Inflammatory macrophage treated with lipopolysaccharide for 1 hour (primary cell): Measurements from ENCODE around the gene MT1H.
"Not testable (repeated sequence)": the region's sequence is repeated elsewhere in the genome, so short reads cannot be mapped to it uniquely, and the experiment has no call there.

Experiments used
- DNase-seq, 2 donors: peaks; one replicate each; pipeline ENCODE4 v3.0.0-alpha.2; 2020 to 2022

Gene MT1H

DNA sequence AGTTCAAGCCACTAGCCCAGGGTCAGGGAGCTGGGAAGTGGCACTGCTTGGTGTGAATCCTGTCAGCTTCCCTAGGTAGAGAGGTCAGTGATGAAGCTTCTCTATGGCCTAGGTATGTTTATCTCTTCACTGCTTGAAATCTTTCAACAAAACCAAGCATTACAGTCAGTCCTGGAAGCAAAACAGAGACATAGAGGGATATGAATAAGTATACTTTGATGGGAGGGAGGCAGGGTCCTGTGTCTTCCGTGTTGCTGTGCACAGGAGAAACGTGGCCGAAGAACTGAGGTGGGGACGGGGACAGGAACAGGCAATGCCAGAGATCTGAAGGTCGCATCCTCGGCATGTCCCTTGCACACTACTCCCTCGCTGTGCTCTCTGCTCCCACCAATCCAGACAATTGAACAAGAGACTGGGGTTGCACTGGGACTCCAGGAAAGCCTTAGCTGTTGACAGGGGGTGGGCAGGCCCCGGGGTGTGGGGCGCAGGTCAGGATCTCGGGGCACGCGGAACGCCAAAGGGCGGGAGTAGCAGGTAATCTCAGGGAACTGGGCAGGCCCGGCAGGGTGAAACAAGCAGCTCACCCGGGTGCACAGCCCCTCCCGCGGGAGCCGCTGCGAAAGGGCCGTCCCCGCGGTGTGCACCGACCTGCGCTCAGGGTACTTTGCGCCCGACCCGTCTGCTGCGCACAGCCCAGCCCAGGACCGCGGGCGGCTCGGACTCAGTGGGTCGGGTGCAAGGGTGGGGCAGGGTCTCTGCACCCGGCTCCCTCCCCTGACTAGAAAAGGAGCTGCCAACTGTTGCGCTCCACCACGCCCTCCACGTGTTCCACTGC, at the start of gene MT1H:
Gene MT1H, plus strand, starts transcription at position 810 of the 835 bp plus-strand sequence. CDS start 71 bp downstream, outside the sequence.
- DNase-seq: no peak

- DNase-seq: no peak
Observed at GRCh38 chr16:56620339-56620897, 49.2 kb upstream of the MT1H start.

- DNase-seq: not testable (repeated sequence)
Observed at GRCh38 chr16:56621665-56622445, 47.8 kb upstream of the MT1H start.

DNA sequence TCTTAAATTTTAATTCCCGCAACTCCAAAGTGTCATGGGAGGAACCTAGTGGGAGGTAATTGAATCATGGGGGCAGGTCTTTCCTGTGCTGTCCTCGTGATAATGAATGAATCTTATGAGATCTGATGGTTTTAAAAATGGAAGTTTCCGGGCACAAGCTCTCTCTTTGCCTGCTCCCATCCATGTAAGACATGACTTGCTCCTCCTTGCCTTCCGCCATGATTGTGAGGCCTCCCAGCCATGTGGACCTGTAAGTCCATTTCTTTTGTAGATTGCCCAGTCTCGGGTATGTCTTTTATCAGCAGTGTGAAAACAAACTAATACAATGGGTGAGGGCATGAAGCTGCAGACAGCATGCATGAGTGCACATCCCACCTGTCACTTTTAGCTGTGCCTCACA, 46.4 kb upstream of the MT1H start:
- not testable (repeated sequence) for DNase-seq

DNA sequence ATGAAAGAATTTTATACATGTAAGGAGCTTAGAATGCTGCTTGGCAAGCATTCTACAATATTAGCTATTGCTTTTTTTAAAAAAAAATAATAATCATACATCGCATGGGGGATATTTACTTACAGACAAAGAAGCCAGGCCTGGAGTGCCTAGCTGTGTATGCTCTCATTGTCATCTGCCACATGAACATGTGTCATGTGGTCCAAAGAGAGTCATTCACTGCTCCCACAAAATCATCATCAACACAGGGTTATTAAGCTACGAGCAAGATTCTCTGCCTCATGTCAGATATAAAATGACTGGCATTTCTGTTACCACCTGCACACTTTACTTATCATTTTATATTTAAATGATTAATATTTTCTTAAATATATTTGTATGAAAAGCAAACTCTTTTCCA, 46.0 kb upstream of the MT1H start:
- DNase-seq: peak in 1 of 2 donors; percentile 44

- peak; percentile 56 to 74 for DNase-seq
Observed at GRCh38 chr16:56625140-56625942, 44.3 kb upstream of the MT1H start, which contains the start of gene MT1E. TSS of gene MT1E (plus strand) at chr16:56625781. CDS start at chr16:56625852, 71 bp downstream.

GRCh38 chr16:56625943-56626654, 43.5 kb upstream of the MT1H start:
- DNase-seq: peak in 1 of 2 donors; percentile 42

- DNase-seq: no peak
Observed at GRCh38 chr16:56626685-56627084, 42.9 kb upstream of the MT1H start.

DNA sequence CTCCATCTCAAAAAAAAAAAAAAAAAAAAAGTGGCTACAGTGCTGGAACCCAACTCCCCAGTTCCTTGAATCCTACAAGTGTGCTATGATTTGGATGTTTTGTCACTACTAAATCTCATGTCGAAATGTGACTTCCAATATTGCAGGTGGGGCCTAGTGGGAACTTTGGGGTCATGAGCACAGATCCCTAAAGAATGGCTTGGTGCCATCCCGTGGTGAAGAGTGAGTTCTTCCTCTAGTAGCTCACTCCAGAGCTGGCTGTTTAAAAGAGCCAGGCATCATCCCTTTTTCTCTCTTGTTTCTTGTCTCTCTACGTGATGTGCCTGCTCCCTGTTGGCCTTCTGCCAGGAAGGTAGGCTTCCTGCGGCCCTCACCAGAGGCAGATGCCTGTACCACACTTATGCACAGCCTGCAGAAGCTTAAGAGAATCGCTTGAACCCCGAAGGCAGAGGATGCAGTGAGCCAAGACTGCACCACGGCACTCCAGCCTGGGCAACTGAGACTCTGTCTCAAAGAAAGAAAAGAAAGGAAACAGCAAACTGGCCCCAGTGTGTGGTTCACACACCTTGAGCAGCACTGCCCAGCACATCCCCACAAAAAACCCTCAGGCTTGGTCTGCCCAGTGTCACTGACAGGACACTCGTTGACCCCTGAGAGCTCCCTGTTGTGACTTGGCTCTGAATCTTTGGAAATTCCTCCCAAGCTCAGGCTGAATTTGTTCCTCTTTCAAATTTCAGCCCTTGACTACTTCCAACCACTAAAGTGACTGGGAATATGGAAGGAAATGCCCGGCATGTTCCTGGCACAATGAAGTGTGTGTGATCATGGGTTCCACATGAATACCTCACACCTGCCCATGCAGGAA, 40.9 kb upstream of the MT1H start:
- DNase-seq: peak in 1 of 2 donors; percentile 35

- DNase-seq: no peak
Observed at GRCh38 chr16:56629531-56629930, 40.1 kb upstream of the MT1H start.

DNA sequence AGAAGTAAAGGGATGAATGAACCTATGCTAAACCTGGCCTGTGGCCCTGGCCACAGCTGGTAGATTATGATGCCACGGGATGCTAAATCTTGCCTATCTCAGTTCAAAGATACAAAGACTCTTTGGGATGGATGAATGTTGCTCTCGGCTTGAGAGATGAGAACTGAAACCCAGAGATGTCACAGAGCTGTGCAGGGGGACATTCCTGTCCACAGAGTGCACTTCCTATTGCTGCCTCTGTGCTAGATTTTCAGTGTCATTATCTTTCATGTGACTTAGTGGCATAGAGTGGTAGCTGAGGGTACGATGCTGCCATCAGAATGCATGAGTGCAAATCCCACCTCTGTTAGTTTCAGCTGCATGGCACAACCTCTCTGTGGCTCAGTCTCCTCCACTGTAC, 39.5 kb upstream of the MT1H start:
- DNase-seq: peak; percentile 34 to 41

DNA sequence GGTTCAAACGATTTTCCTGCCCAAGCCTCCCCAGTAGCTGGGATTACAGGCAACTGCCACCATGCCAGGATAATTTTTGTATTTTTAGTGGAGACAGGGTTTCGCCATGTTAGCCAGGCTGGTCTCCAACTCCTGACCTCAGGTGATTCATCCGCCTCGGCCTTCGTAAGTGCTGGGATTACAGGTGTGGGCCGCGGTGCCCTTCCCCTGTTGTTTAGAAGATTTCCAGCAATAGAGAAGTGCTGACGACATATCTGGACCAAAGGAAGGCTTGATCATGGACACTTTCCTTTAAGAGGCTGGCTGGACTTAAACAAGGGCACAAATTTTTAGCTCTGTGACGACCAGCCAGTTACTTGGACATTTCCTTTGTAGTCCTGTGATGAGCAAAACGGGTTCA, 38.4 kb upstream of the MT1H start:
- DNase-seq: no peak

GRCh38 chr16:56631832-56632155, 37.8 kb upstream of the MT1H start:
- no peak for DNase-seq

DNA sequence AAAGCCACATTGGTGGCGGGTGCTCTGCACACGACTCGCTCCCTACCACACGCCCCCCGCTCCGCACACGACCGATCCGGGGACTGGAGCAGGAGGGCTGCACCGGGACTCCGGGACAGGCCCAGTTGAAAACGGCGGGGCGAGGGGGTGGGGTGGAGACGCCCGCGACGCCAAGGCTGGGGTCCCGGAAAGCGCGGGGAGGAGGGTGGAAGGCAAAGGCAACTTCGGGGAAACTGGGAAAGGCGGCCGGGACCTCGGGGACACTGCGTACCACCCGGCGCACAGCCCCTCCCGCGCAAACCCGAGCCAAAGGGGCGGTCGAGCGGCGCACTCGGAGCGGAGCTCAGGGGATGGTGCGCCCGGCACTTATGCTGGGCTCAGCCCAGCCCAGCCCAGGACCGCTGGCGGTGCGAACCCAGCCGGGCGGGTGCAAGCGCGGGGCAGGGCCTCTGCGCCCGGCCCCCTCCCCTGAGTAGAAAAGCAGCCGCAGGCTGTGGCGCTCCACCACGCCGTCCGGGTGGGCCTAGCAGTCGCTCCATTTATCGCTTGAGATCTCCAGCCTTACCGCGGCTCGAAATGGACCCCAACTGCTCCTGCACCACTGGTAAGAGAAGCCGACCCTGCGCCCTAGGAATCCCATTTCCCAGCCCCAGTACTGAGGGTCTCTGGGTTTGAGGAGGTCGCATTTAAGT, 37.3 kb upstream of the MT1H start, which contains the start of gene MT1M:
Gene MT1M, plus strand, starts transcription at position 504 of the 692 bp plus-strand sequence. Its CDS starts 73 bp downstream, at position 577.
- DNase-seq: no peak

DNA sequence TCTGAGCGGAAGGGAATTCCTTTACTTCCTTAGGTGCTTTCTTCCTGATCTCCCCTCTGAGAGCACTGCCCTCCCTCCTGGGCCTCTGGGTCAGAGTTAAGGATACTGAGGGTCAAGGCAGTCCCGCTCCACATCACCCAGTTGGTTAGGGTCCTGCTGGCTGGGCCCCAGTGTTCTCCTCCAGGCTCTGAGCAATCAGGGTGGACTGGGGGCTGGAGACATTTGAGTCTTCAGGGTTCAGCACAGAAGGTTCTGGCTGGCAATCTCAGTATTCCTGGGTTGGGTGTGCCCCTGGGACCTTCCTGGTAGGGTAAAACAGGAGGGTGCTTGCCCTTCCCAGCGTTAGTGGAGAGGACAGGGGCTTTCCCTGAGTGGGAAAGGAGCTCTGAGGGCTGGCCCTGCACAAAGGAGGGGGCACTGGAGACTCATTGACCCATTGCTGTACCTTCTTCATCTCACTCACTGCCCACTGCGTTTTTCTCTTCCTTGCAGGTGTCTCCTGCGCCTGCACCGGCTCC, 36.7 kb upstream of the MT1H start:
- no peak for DNase-seq

DNA sequence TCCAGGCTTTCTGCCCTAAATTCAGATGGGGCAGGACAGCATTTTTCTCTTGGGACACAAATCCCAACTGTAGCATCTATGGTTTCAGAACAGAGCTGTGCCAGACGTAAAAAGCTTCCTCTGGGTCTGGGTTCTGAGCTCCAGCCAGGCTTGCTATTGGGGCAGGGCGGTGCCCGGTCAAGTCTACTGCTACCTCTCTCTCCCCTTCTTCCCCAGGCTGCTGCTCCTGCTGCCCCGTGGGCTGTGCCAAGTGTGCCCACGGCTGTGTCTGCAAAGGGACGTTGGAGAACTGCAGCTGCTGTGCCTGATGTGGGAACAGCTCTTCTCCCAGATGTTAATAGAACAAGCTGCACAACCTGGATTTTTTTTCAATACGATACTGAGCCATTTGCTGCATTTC, 36.1 kb upstream of the MT1H start:
- DNase-seq: no peak

- DNase-seq: no peak
Observed at GRCh38 chr16:56634715-56635440, 34.7 kb upstream of the MT1H start.

- DNase-seq: no peak
Observed at GRCh38 chr16:56635441-56635967, 34.1 kb upstream of the MT1H start.
